Measurements from ENCODE around the gene CAPNS2. TPM values are rescaled to one million over a fixed set of nuclear protein-coding genes. Genes with fewer than 3 reads are reported as not detected.

The CAPNS2 gene
- total RNA-seq, 4 donors from 2014 or later: 0.32 to 1.2 (median 0.46) TPM; not detected in 1

- H3K4me3 ChIP-seq: no peak overlapping the region
- intact Hi-C loops (cut with DNase I): no loop called here
- no peaks in the 10 kb centered on the region for H3K9me3 ChIP-seq
- no peaks in the 10 kb centered on the region for H3K36me3 ChIP-seq
- peaks cover 0 to 6% (median 0%) of the 10 kb centered on the region in 4 donors for H3K27me3 ChIP-seq
- H3K4me1 ChIP-seq: peaks cover 17 to 30% (median 22%) of the 10 kb centered on the region in 4 donors
- WGBS: 83% methylated on average over 3 of the region's 3 CpGs
- no peak for DNase-seq (ENCODE audit: extremely low spot score)
- no peak overlapping the region for H3K27ac ChIP-seq (replicated peaks in 1 of 4)
- no peak for TF ChIP-seq EP300 (IDR thresholded peaks at IDR 0.05)
- no peak for TF ChIP-seq POLR2A (IDR thresholded peaks at IDR 0.05; ENCODE audit: low read depth)
- TF ChIP-seq POLR2AphosphoS5 (IDR thresholded peaks at IDR 0.05): no peak
- no peak for TF ChIP-seq CTCF (IDR thresholded peaks at IDR 0.05)
These were observed 1.7 kb downstream of the CAPNS2 start for GRCh38 chr16:55568207-55568606.

DNA sequence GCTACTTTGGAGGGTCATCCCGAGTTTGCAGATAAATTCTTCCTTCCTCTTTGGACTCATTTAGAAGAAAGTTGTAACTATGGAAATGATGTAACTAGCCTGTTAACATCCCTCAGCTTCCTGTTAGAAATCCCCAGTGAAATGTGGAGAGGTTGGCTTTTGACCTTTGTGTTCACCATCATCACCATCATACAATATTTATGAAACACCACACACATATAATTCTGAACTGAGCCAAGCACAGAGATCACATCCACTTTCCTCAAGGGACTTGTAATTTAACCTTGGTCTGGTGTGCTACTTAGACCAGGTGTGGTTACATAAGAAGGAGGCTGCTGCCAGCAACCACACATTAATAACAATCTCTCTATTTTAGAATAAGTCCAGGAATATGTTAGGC, 2.5 kb downstream of the CAPNS2 start:
- Histone ChIP-seq H3K27me3 (peaks cover 0 to 6% (median 0%) of the 10 kb centered on the region in 4 donors), H3K36me3 (no peaks in the 10 kb centered on the region), H3K4me1 (peaks cover 15 to 30% (median 22%) of the 10 kb centered on the region in 4 donors), H3K9me3 (no peaks in the 10 kb centered on the region), H3K4me3 (no peak overlapping the region), H3K27ac (replicated peaks in 1 of 4) (no peak overlapping the region)
- 60% methylated on average over 1 of the region's 1 CpG for WGBS
- no peak for DNase-seq (ENCODE audit: extremely low spot score)
- TF ChIP-seq EP300 (IDR thresholded peaks at IDR 0.05): no peak
- TF ChIP-seq CTCF (IDR thresholded peaks at IDR 0.05): no peak
- TF ChIP-seq POLR2A (IDR thresholded peaks at IDR 0.05; ENCODE audit: low read depth): no peak
- TF ChIP-seq POLR2AphosphoS5 (IDR thresholded peaks at IDR 0.05): no peak
- intact Hi-C loops (cut with DNase I): no loop called here

GRCh38 chr16:55570159-55570558, 3.7 kb downstream of the CAPNS2 start:
- Histone ChIP-seq H3K36me3 (no peaks in the 10 kb centered on the region), H3K4me1 (peaks cover 15 to 30% (median 22%) of the 10 kb centered on the region in 4 donors), H3K27ac (replicated peaks in 1 of 4) (no peak overlapping the region), H3K9me3 (no peaks in the 10 kb centered on the region), H3K27me3 (peaks cover 0 to 6% (median 0%) of the 10 kb centered on the region in 4 donors), H3K4me3 (no peak overlapping the region)
- DNase-seq (ENCODE audit: extremely low spot score): no peak
- intact Hi-C loops (cut with DNase I): no loop called here
- 80% methylated on average over 5 of the region's 5 CpGs for WGBS
- no peak for TF ChIP-seq POLR2A (IDR thresholded peaks at IDR 0.05; ENCODE audit: low read depth)
- TF ChIP-seq POLR2AphosphoS5 (IDR thresholded peaks at IDR 0.05): no peak
- no peak for TF ChIP-seq EP300 (IDR thresholded peaks at IDR 0.05)
- TF ChIP-seq CTCF (IDR thresholded peaks at IDR 0.05): no peak

- peaks cover 15 to 30% (median 24%) of the 10 kb centered on the region in 4 donors for H3K4me1 ChIP-seq
- no peak overlapping the region for H3K4me3 ChIP-seq
- 38% methylated on average over 1 of the region's 1 CpG for WGBS
- TF ChIP-seq CTCF (IDR thresholded peaks at IDR 0.05) (no peak), EP300 (IDR thresholded peaks at IDR 0.05) (no peak), POLR2A (IDR thresholded peaks at IDR 0.05; ENCODE audit: low read depth) (no peak), POLR2AphosphoS5 (IDR thresholded peaks at IDR 0.05) (no peak)
- H3K27me3 ChIP-seq: peaks cover 0 to 6% (median 0%) of the 10 kb centered on the region in 4 donors
- no peak for DNase-seq (ENCODE audit: extremely low spot score)
- no peaks in the 10 kb centered on the region for H3K9me3 ChIP-seq
- intact Hi-C loops (cut with DNase I): no loop called here
- no peak overlapping the region for H3K27ac ChIP-seq (replicated peaks in 1 of 4)
- no peaks in the 10 kb centered on the region for H3K36me3 ChIP-seq
These were observed 4.9 kb downstream of the CAPNS2 start for GRCh38 chr16:55571191-55571897.

Data from esophagus muscularis mucosa (tissue), 4 donors.